ENCODE measurements around the gene NAA40.

NAA40 gene

DNA sequence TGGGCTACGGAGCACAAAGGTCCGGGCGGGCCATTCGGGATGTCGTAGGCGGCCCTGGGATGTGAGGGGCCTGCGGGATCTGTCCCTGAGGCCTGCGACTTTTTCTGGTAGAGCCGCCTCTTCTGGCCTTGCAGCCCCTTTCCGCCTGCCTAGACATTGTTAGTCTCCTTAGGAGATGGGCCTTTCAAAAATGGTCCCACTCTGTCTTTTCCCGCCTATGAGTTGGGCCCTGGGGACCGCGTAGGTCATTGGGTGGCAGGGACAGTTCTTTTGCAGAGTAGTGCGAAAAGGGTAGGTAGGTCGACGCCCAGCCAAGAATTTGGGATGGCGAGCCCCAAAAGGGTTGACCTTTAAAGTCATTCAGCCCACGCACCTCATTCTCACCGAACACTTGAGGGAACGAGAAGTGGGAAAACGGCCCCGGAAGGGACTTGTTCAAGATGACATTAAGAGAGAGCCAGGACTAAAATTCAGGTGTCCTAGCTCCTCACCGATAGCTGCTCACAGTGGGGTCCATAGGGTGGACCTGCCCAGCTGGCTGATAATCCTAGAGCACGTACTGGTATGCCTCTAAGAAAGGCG, 48.2 kb downstream of the NAA40 start:
- DNase-seq (ENCODE audit: low read depth): no peak

- no peak for DNase-seq (ENCODE audit: low read depth)
Observed at GRCh38 chr11:63991558-63991957, 52.8 kb downstream of the NAA40 start.

DNA sequence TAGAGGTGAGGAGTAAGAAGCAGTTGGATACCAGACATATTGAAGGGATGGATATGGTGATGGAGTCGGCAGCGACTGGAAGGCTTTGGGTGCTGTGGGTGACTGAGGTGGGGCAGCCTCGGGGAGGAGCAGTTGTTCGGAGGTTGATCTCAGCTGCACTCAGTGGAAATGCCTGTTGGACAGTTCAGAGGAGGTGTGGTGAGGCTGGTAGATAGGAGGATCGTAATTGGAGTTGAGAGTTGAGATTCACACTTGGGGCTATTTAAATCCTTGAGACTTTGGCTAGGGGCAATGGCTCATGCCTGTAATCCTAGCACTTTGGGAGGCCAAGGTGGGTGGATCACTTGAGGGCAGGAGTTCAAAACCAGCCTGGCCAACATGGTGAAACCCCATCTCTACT, 54.3 kb downstream of the NAA40 start:
- no peak for DNase-seq (ENCODE audit: low read depth)

DNA sequence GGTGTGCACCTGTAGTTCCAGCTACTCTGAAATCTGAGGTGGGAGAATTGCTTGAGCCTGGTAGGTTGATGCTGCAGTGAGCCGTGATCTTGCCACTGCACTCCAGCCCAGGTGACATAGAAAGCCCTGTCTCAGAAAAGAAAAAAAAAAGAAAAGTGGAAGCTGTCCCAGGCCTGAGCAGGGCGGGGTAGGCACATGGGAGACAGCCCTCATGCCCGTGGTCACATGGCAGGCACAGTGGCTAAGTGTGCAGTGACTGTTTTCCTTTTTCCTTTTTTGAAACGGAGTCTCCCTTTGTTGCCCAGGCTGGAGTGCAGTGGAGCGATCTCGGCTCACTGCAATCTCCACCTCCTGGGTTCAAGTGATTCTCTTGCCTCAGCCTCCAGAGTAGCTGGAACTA, 55.2 kb downstream of the NAA40 start:
- no peak for DNase-seq (ENCODE audit: low read depth)

GRCh38 chr11:63996512-63996911, 57.7 kb downstream of the NAA40 start:
- no peak for DNase-seq (ENCODE audit: low read depth)

DNA sequence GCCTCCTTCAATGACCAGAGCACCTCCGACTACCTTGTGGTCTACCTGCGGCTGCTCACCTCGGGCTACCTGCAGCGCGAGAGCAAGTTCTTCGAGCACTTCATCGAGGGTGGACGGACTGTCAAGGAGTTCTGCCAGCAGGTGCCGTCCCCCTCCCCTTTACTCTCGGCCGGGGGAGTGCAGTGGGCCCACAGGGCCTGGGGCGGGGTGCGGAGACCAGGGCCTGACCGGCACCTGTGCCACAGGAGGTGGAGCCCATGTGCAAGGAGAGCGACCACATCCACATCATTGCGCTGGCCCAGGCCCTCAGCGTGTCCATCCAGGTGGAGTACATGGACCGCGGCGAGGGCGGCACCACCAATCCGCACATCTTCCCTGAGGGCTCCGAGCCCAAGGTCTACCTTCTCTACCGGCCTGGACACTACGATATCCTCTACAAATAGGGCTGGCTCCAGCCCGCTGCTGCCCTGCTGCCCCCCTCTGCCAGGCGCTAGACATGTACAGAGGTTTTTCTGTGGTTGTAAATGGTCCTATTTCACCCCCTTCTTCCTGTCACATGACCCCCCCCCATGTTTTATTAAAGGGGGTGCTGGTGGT, 58.4 kb downstream of the NAA40 start:
- DNase-seq (ENCODE audit: low read depth): no peak

DNA sequence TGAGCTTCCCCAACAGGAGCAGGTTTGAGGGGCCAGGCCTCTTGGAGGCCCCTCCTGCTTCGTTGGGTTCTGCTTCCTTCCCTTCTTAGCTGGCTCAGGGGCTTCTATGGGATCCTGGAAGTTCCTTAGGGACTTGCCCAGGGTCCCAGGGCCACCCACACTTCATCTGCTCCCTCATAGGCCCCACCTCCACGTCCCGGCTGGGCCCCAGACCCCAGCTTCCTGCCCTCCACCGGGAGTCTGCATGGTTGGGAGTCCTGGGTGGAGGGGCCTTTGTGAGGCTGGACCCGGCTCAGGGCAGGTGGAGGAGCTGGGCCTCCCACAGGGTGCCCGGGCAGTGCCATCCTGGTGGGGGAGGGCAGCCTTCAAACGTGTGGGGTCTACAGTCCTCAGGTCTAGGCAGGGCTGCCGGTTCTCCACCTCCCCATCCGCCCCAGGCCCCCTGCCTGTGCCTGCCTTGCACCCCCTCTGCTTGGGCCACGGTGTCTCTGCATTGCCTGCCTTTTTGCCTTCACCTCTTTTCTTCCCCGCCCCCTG, 59.1 kb downstream of the NAA40 start:
- DNase-seq (ENCODE audit: low read depth): no peak

DNA sequence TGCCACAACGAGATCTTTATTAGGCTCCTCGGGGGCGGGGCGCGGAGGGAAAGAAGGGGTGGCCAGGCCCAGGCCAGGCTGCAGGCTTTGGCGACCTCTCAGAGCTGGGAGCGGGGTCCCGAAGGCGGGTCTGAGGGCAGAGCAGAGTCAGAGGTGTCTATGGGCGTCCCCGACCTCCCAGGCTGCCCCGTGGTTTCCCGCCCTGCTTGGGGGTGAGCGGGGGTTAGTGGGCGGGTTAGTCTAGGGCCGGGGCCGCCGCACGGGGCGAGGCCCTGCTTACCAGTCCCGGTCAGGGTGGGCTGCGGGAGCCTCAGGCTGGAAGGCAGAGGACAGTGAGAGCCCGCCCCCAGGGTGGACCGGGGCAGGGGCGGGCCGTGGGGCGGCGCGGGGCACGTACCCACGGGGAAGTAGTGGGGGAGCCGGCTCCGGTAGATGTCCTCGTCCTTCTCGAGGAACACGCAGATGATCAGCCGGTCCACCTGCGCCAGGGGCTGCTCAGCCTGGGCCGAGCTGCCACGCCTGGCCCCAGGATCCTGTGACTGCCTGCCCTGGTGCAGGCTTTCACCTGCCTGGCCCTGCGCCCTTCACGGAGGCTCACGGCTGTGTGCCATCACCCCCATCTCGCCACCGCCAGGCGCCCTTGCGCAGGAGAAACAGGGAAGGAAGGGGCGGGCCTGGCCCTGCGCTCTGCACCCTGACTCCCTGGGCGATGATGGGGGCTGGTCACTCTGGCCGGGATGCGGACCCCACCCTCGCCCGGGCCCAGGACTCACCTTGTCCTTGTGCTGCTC, 60.0 kb downstream of the NAA40 start:
- no peak for DNase-seq (ENCODE audit: low read depth)

GRCh38 chr11:63999349-64000025, 60.7 kb downstream of the NAA40 start:
- peak; percentile 63 for DNase-seq (ENCODE audit: low read depth)

GRCh38 chr11:64000026-64000739, 61.4 kb downstream of the NAA40 start:
- DNase-seq (ENCODE audit: low read depth): peak; percentile 65

DNA sequence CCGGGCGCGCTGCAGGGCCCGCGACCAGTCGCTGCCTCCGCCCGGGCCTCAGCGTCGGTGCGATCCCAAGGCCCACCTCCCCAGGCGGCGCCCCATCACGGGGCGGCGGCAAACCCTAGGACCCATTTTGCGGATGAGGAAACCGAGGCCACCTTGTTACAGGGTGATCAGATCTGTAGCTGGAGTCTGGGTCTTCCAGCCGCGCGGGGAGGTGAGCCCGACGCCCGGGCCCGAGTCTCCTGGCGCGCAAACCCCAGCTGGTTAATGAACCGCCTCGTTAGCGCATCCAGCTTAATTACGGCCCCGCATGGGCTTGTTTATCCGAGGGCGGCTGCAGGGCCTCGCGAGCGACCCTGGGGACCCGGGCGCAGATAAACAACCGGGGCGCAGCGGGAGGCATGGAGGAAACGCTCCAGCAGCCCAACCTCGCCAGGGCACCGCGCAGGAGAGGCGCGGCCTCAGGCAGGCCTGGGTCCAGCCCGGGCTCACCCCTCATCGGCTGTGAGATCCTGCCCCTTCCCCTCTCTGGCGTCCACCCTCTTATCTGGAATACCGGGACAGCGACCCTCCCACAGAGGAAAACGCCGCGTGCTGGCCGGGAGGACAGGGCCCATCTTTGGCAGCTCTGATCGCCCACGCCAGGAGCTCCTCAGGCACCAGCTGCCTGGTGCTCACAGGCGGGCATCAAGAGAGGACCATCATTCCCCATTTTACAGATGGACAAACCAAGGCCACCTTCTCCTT, 62.1 kb downstream of the NAA40 start:
- no peak for DNase-seq (ENCODE audit: low read depth)

DNA sequence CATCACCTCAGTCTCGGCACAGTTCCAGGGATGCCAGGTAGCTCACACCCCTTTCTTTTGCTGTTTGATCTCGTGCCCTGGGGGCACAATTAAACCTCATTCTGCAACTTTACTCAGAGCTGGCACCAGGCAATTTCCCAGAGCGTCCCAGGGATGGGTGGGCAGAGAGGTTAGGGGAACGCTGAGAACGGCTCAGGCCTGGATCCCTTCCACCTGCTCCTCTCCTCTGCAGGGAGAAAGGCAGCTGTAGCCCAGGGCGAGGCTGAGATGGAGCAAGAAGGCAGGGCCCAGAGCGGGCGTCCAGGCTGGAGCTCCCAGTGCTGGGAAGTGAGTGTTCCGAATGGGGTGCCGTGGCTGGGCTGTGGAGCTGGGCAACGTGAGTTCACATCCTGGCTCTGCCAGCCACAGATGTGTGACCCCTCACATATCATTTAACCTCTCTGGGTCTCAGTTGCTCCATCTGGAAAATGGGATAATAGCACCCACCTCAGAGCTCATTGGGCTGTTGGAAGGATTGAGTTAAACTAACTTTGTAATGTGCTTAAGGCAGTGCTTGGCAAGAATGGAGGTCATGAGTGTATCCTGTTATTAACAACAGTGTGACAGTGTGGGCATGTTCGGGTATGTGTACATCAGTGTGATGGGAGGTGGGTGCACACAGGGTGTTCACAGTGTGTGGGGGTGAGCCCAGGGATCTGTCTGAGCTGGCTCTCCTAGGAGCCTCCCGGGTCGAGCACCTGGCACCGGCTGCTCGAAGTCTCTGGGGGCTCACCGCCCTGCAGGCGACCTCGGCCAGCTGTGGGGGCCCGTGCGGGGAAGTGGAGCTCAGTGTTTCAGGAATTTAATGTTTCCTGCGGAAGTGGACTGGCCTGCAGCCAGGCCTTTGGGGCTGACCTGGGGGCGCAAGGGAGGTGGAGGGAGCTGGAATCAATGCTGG, 63.0 kb downstream of the NAA40 start:
- no peak for DNase-seq (ENCODE audit: low read depth)

DNA sequence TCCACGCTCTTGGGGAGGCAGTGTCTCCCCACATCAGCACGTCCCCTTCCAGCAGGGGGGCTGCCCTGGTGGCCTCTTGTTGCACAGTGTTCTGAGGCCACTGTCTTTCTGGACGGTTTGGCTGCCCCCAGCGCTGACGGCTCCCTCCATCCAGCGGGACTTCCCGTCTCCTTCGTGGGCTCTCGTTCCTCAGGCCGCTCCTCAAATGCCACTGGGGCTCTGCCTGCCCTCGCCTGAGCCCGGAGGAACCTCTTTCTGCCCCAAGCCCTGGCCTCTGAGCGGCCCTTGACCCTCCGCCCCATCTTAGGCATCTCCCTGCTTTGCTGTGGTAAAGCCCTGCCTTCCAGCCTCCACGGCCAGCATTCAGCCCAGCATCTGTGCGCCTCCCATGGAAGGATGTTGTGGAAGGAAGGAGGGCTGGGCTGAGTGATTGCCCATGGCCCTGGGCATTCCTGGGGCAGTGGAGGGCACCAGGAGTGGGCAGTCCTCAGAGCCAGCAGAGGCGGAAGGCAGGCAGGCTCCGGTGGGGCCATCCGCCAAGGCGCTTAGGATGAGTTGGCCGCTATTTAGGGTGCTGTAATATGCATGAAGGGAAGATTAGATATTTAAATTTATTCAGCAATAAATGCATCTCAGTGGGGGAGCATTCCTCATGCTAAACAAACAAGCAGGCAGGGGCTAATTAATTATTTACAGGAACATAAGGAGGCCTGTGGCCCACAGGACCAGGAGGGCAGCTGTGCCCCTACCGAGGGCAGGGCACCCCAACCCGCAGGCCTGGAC, 65.2 kb downstream of the NAA40 start:
- DNase-seq (ENCODE audit: low read depth): no peak

- DNase-seq (ENCODE audit: low read depth): no peak
Observed at GRCh38 chr11:64004590-64004984, 65.8 kb downstream of the NAA40 start.

DNA sequence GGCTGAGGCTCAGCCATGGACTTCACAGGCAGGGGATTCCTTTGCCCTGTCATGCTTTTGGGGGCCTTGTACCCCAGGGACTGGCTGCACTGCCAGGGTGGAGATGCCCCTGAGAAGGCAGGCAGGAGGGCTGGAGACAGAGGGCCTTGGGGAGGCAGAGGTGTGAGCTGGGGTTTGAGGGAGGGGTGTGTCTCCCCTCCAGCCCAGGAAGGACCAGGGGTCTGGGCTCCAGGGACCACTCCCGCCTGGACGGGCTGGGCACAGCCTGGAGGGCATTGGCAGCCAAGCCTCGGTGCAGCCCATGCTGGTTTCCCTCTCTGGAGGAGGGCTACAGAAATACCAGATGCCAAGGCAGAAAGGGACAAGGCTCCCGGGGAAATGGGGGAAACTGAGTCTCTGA, 66.9 kb downstream of the NAA40 start:
- DNase-seq (ENCODE audit: low read depth): no peak

DNA sequence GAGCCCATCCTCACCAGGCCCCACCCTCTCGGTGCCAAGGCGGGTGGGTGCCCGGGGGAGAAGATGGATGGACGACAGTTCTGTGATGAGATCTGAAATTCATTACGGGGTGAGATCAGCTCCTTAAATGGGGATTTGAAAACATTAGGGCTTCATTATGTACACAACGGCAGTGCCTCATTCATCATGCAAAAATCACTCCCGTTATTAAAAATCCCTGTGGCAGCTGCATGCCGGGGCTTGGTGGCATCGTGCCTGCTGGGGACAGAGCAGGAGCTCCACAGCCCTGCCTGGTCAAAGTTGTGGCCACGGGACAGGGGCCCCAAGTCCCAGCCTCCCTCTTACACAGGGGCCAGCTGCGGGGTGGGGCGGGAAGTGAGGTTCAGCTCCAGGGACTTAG, 67.6 kb downstream of the NAA40 start:
- no peak for DNase-seq (ENCODE audit: low read depth)

Measured in iris pigment epithelial cell (primary cell).